RWPE2 (cell line): ENCODE results near the gene PDGFRB.
A peak's percentile ranks its signal among the peaks of the same experiment; 100 is the strongest.

Source experiments
- ATAC-seq: fragments of 200-7000 bp; cut with Tn5 transposase; 3 replicates; pipeline ENCODE4 v1.9.1; 2021; ENCODE audit warnings: low read depth
- DNase-seq: peaks from one replicate; pipeline ENCODE4 v3.0.0-alpha.2; 2020; ENCODE audit warnings: low spot score
- H3K27ac ChIP-seq: fragments of 450-650 bp; 2 replicates; pipeline ENCODE4 v1.5.1; 2017; ENCODE audit warnings: mild to moderate bottlenecking; ENCODE audit not compliant: poor library complexity, severe bottlenecking
- H3K27me3 ChIP-seq: fragments of 250-450 bp; sonication (Bioruptor Pico); 2 replicates; pipeline ENCODE4 v1.5.1; 2021; ENCODE audit warnings: mild to moderate bottlenecking, moderate library complexity; ENCODE audit not compliant: insufficient read depth, poor library complexity, severe bottlenecking
- H3K36me3 ChIP-seq: fragments of 250-450 bp; sonication (Bioruptor Pico); 2 replicates; pipeline ENCODE4 v1.5.1; 2020; ENCODE audit warnings: low read depth, mild to moderate bottlenecking, moderate library complexity
- H3K4me1 ChIP-seq: fragments of 250-450 bp; sonication (Bioruptor Pico); 2 replicates; pipeline ENCODE4 v1.5.1; 2021; ENCODE audit warnings: mild to moderate bottlenecking, moderate library complexity; ENCODE audit not compliant: insufficient read depth, poor library complexity, severe bottlenecking
- H3K4me3 ChIP-seq: fragments of 250-450 bp; sonication (Bioruptor Pico); 2 replicates; pipeline ENCODE4 v1.5.1; 2021; ENCODE audit warnings: mild to moderate bottlenecking, moderate library complexity; ENCODE audit not compliant: severe bottlenecking
- H3K9me3 ChIP-seq: fragments of 250-450 bp; sonication (Bioruptor Pico); 2 replicates; pipeline ENCODE4 v1.5.1; 2021; ENCODE audit warnings: mild to moderate bottlenecking, moderate library complexity; ENCODE audit not compliant: severe bottlenecking
- TF ChIP-seq, protein P1 (sequence below): fragments of 450-650 bp; IDR thresholded peaks from one replicate; pipeline ENCODE4 v1.5.1; 2017; ENCODE audit warnings: mild to moderate bottlenecking, moderate library complexity; ENCODE audit not compliant: poor library complexity, severe bottlenecking

The PDGFRB gene

DNA sequence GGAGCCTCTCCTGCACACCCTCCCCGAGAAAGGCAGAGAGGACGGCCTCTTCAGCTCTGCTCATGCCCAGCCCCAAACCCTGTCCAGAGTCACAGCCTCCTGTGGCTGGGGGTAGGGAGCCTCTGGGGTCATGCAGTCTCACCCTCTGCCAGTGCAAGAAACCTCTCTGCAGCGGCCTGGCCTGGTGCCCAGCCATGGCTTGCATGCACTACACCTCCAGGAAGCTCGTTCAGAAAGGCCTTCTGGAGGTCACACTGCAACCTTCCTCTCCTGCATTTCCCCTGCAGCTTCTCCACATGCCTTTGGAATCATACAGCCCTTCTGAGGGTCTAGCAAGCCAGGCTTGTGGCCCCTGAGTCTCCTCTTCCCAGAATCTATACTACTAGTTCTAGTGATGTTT lies 87.2 kb downstream of the PDGFRB start:
- Histone ChIP-seq H3K9me3 (no peaks in the 10 kb centered on the region), H3K36me3 (no peaks in the 10 kb centered on the region), H3K27ac (no peak overlapping the region), H3K4me1 (peaks cover 4% of the 10 kb centered on the region), H3K27me3 (no peaks in the 10 kb centered on the region), H3K4me3 (no peak overlapping the region)
- TF ChIP-seq, protein P1, sequence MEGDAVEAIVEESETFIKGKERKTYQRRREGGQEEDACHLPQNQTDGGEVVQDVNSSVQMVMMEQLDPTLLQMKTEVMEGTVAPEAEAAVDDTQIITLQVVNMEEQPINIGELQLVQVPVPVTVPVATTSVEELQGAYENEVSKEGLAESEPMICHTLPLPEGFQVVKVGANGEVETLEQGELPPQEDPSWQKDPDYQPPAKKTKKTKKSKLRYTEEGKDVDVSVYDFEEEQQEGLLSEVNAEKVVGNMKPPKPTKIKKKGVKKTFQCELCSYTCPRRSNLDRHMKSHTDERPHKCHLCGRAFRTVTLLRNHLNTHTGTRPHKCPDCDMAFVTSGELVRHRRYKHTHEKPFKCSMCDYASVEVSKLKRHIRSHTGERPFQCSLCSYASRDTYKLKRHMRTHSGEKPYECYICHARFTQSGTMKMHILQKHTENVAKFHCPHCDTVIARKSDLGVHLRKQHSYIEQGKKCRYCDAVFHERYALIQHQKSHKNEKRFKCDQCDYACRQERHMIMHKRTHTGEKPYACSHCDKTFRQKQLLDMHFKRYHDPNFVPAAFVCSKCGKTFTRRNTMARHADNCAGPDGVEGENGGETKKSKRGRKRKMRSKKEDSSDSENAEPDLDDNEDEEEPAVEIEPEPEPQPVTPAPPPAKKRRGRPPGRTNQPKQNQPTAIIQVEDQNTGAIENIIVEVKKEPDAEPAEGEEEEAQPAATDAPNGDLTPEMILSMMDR = no peak
- ATAC-seq (no peak), DNase-seq (peak; percentile 63)

DNA sequence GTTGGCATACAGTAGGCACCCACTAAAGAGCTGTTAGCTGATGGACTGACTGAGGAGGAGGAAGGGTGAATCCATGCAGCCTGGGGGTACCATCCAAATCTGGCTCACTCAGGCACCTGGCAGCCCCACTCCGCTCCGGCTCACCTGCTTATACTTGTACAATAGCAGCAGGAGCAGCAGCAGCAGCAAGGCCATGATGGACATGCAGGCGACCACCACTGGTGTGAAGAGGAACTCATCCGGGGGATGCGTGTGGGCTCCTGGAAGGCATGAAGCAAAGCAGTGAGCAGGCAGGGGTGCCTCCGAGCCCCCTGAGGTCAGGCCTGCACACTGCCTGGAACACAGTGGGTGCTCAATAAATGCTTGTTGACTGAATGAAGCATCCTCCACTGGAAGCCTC lies 87.6 kb downstream of the PDGFRB start:
- ATAC-seq (no peak), DNase-seq (peak; percentile 68)

GRCh38 chr5:150067405-150067960 lies 88.2 kb downstream of the PDGFRB start:
- Histone ChIP-seq H3K27ac (peak overlapping the region; percentile 36), H3K4me1 (peaks cover 4% of the 10 kb centered on the region), H3K27me3 (no peaks in the 10 kb centered on the region), H3K9me3 (no peaks in the 10 kb centered on the region), H3K36me3 (no peaks in the 10 kb centered on the region), H3K4me3 (no peak overlapping the region)
- TF ChIP-seq, protein P1 = no peak
- ATAC-seq (no peak; the same call in 2 of the 3 replicates), DNase-seq (peak; percentile 48)

More for the DNA sequence above, 87.6 kb downstream of the PDGFRB start:
- Histone ChIP-seq H3K9me3 (no peaks in the 10 kb centered on the region), H3K36me3 (no peaks in the 10 kb centered on the region), H3K4me1 (peaks cover 4% of the 10 kb centered on the region), H3K27ac (no peak overlapping the region), H3K27me3 (no peaks in the 10 kb centered on the region), H3K4me3 (no peak overlapping the region)
- TF ChIP-seq, protein P1 = no peak

DNA sequence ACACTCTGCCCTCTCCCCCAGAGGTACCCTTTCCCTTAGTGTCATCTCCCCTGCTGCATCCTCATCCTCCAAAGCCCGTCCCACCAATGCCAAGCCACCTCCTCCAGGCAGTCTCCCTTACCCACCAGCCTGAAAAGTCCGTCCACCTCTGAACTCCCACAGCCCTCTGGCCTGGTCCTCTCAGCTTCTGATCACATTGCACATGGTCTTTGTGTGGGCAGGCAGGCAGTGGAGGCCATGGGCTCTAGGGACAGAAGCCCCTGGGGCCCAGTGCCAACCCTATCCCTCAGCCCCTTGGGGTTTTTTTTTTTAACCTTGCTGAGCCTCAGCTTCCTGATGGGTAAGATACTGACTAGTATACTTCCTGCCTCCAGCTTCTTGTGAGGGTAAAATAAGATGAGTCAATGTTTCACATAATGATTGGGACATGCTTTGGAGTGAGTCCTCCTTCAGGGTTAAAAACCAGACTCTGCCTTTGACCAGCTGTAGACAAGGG lies 88.7 kb downstream of the PDGFRB start:
- Histone ChIP-seq H3K27me3 (no peaks in the 10 kb centered on the region), H3K36me3 (no peaks in the 10 kb centered on the region), H3K4me3 (no peak overlapping the region), H3K9me3 (no peaks in the 10 kb centered on the region), H3K4me1 (peaks cover 4% of the 10 kb centered on the region), H3K27ac (peak overlapping the region; percentile 36)
- peak; percentile 85 for ATAC-seq
- TF ChIP-seq, protein P1 = no peak
- DNase-seq = peak; percentile 42

DNA sequence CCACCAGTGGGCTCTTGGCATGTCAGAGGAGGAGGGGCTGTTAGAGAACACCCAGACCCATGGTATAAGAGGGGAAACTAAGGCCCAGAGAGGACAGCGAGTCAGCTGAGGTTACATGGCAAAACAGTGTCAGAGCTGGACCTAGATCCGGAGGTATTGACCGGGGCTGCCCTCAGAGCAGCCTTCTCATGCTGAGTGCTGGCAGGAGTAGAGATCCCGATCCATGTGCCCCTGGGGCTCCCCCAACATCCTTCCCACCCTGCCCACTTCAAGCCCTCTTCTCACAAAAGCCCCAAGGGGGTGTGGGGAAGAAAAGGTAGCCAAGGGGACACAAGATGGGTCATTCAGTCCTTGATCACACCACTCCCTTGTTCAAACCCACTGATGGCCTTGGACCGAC lies 89.2 kb downstream of the PDGFRB start:
- DNase-seq (peak; percentile 26), ATAC-seq (no peak)
- H3K9me3 ChIP-seq = no peaks in the 10 kb centered on the region
- H3K27ac ChIP-seq = peak overlapping the region; percentile 36
- TF ChIP-seq, protein P1 = no peak
- H3K27me3 ChIP-seq = no peaks in the 10 kb centered on the region
- no peaks in the 10 kb centered on the region for H3K36me3 ChIP-seq
- H3K4me1 ChIP-seq = peaks cover 4% of the 10 kb centered on the region
- H3K4me3 ChIP-seq = no peak overlapping the region
